GM15510 (cell line): ENCODE measurements around the gene TPX2.

Experiments used
- POLR2A ChIP-seq: IDR thresholded peaks from 3 replicates; pipeline ENCODE4 v1.6.1; 2011; ENCODE audit warnings: borderline replicate concordance; ENCODE audit not compliant: insufficient read length; ENCODE audit errors: extremely low read depth

The TPX2 gene

GRCh38 chr20:31704225-31705119, 34.6 kb upstream of the TPX2 start:
- no peak for TF ChIP-seq POLR2A

- TF ChIP-seq POLR2A: no peak
Observed at GRCh38 chr20:31705191-31705590, 33.9 kb upstream of the TPX2 start.

- no peak for TF ChIP-seq POLR2A
Observed at GRCh38 chr20:31705598-31706597, 33.2 kb upstream of the TPX2 start.

GRCh38 chr20:31706607-31707257, 32.4 kb upstream of the TPX2 start:
- TF ChIP-seq POLR2A: no peak

GRCh38 chr20:31707258-31707615, 31.9 kb upstream of the TPX2 start:
- no peak for TF ChIP-seq POLR2A

GRCh38 chr20:31707994-31708735, 30.9 kb upstream of the TPX2 start:
- no peak for TF ChIP-seq POLR2A

GRCh38 chr20:31708736-31709534, 30.2 kb upstream of the TPX2 start:
- no peak for TF ChIP-seq POLR2A

GRCh38 chr20:31709939-31710338, 29.2 kb upstream of the TPX2 start:
- TF ChIP-seq POLR2A: no peak

- TF ChIP-seq POLR2A: no peak
Observed at GRCh38 chr20:31710423-31711108, 28.5 kb upstream of the TPX2 start.

- no peak for TF ChIP-seq POLR2A
Observed at GRCh38 chr20:31711179-31712111, 27.6 kb upstream of the TPX2 start.

- TF ChIP-seq POLR2A: no peak
Observed at GRCh38 chr20:31712112-31712553, 27.0 kb upstream of the TPX2 start.
